CD4-positive, alpha-beta T cell treated with Interleukin-10 for 1 hour (primary cell): ENCODE data around the gene SORCS1.

ENCODE experiments used
- DNase-seq: peaks from one replicate; pipeline ENCODE4 v3.0.0-alpha.2; 2020

The SORCS1 gene

DNA sequence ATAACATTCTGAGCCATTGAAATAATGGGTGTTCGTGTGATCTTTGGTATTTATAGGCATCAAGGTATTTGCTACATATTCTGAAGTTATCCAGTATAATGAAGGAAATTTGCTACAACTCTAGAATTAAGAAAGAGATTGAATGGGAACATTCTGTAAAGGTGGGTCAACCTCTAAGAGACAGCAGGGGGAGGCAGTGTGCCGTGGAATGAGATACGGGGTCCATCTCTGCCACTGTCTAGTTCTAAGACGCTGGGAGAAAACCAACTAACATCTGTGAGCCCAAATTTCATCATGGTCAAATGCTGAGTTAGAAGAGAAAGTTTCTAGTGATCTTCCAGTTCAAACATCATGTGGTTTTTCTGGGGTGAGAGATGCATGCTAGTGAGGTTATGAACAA, 368.9 kb downstream of the SORCS1 start:
- DNase-seq, result no peak

DNA sequence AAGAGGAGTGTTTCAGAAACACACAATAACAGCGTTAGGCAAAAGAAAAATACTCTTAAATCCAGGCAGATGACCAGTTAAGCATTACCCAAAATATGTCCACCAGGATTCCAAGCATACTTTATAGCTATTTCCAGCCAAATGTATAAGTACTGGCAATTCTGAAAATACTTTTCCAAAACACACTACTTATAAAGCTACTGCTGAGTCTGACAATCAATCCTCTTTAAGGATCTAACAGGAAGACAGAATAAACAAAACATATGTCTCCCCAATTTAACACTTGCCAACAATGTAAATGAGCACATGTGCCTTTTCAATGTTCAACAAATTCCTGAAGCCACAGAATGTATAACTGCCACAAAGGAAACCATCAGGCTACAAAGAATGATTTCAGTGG, 370.9 kb downstream of the SORCS1 start:
- no peak for DNase-seq

DNA sequence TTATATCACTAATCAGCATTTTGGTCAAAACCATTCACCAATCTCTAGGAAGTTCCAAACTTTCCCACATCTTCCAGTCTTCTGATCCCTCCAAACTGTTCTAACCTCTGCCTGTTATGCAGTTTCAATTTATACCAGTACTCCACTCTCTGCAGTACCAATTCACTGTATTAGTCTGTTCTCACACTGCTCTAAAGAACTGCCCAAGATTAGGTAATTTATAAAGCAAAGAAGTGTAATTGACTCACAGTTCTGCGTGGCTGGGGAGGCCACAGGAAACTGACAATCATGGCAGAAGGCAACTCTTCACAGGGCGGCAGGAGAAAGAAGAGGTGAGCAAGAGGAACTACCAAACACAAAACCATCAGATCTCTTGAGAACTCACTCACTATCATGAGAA, 374.9 kb downstream of the SORCS1 start:
- no peak for DNase-seq

DNA sequence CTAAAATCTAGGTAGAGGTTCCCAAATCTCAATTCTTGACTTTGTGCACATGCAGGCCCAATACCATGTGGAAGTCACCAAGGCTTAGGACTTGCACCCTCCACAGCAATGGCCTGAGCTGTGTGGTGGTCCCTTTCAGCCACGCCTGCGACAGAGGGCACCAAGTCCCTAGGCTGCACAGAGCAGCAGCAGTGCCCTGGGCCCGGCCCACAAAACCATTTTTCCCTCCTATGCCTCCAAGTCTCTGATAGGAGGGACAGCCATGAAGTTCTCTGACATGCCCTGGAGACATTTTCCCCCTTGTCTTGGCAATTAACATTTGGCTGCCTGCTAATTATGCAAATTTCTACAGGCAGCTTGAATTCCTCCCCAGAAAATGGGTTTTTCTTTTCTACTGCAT, 375.5 kb downstream of the SORCS1 start:
- DNase-seq, result no peak

DNA sequence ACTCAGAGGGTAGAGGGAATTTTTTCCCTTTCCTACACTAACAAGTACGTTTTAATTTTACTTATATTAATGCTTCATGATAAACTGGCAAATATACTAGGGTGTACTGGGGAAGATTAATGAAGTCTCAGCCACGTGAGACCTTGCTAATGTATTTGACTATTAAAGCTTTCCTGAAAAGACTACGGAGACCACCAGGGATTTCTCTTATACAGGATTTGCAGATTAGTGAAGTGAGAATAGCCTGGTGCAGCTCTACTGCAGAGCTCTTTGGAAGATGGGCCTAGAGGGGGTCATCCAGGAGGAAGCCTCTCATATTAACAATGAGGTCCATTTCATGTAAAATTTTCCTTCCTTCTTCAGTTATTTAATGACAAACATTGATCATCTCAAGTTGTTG, 379.0 kb downstream of the SORCS1 start:
- DNase-seq, result no peak

DNA sequence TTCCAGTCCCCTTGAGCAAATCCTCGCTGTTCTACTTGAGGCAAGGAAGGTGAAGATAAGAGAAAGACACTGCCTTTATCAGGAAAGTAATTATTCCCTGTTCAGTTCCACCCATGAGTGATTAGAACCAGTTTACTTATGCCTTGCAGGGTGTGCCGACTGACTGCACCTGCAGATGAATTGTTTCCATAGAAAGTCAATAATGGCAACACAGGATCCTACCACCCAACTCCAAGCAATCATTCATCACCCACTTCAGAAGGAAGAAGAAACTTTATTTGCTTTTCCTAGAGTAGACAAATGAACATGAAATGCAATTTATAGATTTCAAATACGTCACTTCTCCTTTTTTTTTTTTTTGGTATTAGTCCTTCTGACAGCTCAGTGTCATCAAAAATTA, 383.9 kb downstream of the SORCS1 start:
- no peak for DNase-seq

DNA sequence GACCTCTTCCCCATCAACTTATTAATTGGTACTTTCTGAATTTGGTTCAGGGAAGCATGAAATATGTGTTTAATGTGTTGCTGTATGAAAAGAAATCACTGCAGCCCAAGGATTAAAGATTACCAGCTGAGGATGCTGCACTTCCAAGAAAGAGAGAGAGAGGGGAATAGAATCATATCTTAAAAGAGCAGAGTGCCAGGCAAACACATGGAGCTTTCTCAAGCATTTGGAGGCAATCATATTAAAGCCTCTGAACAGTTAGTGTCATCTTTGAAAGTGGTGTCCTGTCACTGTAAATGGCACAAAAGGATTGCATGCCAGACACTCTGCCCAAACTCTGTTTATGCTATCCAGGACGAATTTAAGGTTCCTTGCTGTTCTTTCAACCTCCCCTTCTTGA, 386.7 kb downstream of the SORCS1 start:
- no peak for DNase-seq

DNA sequence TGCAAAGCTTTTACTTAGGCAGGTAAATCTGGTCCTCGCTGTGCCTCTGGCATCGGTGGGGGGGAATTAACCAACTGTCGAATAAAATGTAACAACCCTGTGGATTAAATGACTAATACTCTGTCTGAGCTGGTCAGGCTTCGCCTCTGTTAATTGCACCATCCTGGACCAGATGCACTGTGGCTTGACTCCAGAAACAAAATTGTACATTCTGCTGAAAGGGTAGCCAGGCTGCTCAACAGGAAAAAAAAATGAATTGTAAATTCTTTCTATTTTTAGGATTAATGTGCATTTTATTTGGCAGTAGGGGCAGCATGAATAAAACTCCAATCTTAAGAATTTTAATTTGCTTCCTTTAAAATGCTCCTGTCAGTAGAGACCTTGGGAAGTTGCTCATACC, 389.4 kb downstream of the SORCS1 start:
- DNase-seq, result no peak

DNA sequence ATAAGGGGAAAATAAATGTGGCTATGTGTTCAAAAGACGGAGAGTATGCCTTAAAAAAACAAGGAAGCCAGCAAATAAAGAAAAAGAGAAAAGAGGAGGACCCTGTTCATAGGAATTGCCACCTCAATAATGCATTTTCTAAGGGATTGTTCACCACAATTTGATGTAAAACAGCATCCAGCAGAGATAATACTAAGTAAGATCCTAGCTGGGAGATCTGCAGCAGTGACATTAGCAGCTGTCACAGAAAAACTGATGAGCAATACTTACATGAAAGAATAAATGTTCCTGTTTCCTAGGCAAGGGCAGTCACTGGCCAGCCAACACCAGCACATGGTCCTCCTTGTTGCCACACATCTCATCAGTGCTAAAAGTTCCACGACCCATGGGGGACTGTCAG, 391.5 kb downstream of the SORCS1 start:
- DNase-seq, result no peak

DNA sequence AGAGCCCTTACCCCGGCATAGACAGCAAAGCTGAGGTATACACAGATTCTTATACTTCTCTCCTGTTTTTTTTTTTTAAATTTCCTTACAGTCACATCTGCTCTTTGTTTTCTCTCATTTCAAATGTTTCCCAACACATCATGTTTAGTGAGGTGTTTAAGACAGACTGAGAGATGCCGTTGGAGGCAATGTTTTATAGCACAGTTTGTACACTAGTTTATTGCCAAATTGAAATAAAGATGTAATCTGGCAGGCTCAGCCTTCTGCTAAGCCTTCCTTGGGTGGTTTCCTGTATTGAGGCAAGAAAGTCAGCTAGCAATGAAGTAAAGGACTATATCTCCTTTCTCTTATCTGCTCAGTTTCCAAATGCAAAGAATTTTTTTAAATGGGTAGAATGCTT, 393.4 kb downstream of the SORCS1 start:
- DNase-seq, result no peak

DNA sequence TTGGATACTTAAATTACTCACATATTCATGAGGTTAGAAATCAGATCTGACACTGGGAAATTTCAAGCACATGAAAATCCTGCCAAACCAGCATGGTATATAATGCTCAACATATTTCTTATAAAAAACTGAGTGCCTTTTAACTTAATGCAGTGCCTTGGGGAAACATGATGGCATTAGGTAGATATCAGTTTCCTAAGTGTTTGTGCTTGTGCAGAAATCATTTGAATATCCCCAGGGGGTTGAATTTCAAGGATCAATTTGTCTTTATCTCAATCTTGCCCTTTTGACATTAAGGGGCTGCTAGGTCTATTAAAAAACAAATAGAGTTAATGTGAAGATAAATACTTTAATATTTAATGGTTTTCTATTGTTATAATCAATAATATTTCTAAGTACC, 396.3 kb downstream of the SORCS1 start:
- no peak for DNase-seq

DNA sequence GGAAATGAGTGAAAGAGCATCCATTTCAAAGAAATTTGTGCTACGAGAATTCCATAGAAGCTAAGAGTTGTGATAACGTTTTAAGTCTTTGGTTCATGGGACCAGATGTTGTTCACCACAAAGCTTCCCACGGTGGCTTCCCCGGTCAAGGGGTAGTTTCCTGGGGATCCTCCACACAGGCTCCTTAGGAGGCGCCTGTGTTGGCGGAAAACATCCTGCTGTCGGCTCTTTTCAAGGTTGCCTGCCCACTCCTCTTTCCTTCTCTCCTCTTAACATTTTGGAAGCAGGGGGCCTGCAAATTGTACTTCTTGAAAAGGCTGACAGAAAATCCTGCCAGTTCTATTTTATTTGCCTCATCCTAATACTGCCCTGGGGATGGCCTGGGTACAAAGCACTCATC, 398.6 kb downstream of the SORCS1 start:
- DNase-seq, result no peak

DNA sequence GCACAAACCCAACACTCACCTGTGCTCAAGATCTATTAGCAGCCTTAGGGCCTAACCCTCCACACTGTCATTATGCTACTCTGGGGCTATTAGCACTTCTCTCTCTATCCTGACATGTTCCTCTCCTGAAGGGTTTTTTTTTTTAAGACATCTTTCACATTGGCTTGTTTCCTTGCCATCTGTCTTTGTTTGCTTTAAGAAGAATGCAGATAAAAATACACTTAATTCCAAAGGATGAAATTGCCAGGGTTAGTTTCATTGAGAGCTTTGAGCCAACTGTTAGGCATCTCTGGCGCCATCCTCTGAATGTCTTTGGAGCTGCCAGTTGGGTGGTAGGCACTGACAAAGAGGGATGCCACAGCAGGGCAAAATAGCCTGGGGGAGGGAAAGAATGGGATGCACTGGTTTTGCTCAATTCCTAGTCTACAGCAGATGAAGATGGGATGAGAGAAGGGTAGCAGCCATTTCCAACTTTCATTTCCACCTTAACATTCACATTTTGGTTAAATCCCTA, 399.2 kb downstream of the SORCS1 start:
- DNase-seq, result no peak

DNA sequence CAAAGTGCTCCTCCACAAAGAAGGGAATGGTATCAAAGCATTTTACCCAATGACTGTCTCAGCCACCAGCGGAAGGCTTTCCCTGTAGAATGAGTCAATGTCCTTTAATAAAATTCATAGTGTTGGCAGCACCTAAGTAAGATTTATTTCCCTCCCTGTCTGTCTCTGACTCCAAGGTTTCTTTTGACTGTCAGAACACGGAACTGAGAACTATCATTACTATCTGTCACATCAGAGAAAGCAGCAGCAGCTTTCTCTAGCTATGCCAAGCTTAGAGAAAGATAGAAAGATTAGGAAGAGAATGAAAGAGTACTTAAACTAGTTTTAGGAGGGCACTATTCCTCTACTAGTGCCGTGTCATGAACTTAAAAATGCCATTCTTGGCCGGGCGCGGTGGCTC, 400.1 kb downstream of the SORCS1 start:
- no peak for DNase-seq

DNA sequence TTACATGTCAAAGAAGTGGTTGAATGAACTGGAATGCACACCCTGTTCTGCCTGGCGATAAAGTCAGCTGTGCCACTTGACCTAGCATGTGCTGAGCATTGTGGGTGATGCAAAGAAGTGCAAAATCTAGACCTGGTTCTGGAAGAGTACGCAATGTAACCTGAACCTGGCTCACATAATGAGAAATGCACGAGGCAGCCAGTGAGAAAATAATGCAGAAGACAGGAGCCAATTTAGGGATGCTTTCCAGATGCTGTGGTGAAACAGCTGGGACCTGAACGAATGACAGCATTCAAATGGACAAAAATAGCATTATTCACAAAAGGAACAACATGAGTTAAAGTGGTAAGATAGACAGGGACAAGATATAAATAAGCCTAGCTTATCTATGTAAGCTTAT, 402.6 kb downstream of the SORCS1 start:
- no peak for DNase-seq

DNA sequence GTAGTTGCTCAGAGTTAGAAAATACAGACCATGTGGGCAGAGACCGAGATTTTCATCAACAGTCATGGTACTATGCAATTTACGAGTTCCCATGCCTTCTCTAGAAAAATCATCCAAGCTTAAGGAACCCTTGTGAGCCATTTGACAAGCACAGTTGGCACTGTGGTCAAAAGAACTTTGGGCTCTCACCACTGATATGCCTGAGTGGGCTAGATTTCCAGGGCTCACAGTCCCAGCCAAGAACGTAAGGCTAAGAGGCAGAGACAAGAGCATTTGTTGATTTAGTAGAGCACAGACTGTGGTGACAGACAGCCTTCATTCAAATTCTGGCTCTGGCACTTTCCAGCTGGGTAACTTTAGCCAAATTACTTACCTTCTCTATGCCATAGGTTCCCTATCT, 407.0 kb downstream of the SORCS1 start:
- DNase-seq, result no peak

DNA sequence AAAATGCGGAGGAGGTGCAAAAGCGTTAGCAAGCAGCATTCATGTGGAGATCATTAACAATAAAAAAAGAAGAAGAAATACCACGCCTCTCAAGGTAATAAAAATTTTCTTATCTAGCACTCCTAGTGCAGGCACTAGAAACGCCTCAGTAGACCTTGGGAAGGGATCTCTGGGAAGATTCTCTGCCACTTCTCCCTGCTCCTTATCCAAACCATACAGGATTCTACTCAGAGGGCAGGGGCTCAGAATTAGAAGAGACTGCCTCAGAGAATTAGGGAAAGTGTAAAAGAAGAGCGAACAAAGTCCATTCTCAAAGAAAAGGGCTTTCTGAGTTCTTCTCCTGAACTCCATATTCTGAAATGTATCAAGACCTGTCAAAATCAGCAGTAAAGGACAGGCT, 413.4 kb downstream of the SORCS1 start:
- no peak for DNase-seq

DNA sequence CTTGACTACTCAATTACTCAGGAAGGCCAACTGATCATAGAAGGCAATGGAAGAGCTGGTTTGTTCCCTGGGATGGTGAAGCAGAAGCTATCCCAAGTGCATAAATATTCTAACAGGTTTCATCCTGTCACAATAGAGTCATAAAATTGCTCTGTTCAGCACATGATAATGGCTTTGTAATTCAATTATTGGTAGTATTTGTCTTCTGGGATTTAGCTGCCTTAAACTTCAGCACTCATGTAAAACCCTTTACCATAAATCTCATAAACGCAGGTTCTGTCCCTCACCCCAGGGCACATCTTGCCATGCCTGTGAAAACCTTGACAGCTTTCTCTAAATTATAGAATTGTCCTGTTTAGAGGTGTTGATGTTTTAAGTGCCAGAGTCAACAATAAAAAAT, 417.6 kb downstream of the SORCS1 start:
- no peak for DNase-seq

DNA sequence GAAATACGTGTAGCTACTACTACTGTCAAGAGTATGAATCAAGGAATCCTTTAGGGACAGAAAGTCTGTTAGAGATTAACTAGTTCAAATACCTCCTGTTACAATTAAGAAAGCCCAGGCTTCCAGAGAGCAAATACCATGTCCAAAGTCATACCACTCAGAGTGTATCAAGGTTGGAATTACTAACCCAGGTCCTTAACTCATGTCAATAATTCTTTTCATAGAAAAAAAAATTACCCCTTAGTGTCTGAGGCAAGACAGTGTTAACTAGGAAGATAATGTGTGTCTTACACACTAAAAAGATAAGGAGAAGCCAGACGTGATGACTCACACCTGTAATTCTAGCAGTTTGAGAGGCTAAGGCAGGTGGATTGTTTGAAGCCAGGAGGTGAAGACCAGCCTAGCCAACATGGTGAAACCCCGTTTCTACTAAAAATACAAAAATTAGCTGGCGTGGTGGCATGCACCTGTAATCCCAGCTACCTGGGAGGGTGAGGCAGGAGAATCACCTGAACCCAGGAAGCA, 423.4 kb downstream of the SORCS1 start:
- DNase-seq, result no peak

DNA sequence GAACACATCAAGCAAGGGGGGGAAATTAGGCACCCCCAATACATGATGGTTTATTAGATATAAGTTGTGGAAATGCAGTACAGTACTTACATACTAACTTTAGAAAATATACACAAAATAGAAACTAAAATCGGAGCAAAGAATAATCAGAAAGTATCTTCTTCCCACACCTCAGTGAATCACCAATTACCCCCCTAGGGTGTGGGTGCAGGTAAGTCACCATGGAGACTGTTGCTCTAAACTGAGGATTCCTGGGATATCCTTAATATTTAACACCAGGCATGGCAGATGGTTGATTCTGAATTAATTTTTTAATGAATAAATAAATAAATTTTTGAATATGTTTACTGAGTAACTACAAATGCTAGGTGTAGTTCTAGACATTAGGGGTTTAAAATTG, 424.4 kb downstream of the SORCS1 start:
- no peak for DNase-seq

DNA sequence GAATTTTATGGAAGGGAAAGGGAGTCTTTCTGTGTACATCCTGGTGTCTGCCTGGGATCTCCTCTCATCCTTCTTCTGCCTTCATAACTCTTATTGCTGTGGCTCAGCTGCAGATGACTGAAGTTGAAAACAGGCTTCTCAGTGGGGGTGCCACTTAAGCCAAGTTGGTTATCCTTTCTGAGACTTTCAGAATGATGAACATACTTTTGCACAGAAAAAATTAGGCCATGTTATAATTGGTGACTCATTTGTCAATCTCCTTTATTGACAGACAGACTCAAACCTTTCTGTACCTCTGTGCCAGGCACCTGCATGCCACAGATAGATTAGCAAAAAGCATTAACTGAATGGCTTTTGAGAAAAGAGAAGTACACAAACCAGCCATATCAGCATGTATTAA, 430.3 kb downstream of the SORCS1 start:
- no peak for DNase-seq

DNA sequence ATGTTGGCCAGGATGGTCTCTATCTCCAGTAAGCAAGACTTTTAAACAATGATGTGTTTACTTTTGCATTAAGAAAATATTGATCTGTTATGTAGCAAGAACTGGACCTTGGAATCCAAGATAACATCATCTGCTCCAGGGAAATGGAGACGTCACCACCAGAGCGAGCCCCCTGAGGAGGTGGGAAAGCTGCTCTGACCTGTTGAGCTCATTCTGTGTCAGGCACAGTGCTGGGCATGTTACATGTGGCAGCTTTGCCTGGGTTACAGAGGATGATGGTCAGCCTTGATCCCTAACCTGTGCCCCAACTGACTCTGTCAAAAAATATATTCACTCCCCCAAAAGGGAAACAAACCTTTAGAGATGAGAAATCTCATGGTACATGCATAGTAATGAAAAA, 436.3 kb downstream of the SORCS1 start:
- no peak for DNase-seq

DNA sequence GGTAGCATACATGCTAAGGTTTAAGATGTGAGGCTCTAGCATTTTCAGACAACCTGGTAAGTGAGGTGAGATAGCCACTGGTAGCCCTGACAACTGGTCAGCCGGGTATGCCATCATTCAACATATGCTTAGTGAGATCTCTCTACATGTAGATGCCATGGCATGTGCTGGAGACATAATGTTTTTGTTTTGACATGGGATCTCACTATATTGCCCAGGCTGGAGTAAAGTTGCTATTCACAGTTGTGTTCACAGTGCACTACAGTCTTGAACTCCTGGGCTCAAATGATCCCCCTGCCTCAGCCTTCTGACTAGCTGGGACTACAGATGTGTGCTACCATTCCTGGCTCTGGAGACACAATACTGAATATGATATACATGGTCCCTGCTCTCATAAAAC, 437.3 kb downstream of the SORCS1 start:
- DNase-seq, result no peak

DNA sequence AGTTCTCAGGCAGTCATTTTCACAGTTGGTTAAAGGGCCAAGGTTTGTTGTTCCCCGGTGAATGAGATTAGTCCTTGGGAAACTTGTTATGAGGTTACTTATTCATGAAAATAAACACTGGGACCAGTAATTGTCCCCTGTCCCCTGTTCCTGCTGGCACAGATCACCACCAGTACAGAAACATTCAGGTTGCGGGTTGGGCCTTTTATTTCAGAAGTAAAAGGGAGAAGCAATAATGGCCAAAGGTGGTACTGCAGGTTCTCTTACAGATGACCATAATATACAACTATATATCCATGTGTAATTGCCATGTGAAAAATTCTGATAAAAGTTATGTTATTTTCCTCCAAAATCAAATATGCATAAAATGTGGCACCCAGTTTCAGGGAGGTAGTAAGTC, 442.0 kb downstream of the SORCS1 start:
- no peak for DNase-seq

DNA sequence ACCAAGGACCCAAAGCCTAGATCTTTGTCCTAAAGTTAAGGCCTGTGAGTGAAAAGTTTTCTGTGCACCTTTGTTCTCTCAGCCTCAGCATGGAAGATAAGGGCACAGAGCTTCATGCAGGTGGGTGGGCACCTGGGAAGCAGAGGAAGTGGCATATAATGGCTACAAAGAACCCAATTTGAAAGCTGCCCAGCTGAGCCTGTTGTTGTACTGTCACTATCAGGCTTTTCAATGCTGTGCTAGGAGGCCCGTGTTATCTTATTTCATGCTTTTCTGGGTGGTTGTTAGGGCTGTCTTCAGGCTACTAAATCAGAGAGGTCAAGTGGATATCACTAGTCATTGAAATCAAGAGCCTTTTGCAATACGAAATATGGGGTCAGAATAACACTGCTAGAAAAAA, 443.8 kb downstream of the SORCS1 start:
- no peak for DNase-seq

DNA sequence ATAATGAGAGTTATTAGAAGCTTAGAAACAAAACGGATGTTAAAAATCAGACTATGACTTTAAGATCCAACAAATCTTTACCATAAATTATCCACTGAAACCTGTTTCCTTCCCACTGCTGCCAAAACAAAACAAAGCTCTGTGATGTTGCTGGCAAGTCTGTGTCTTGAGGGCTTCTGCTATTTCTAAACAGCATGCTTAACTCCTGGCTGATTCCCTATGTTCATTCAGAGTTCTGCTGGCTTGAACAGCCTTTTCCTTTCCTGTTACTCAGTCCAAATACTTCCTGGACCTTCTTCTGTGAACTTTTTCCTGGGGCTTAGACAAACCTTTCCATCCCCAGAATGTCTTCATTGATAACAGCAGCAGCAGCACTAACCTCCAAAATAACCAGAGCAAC, 448.1 kb downstream of the SORCS1 start:
- no peak for DNase-seq
